Activated CD8-positive, alpha-beta T cell treated with anti-CD3 and anti-CD28 coated beads for 36 hours (primary cell): ENCODE results near the gene RPS19BP1. TPM values are rescaled to one million over a fixed set of nuclear protein-coding genes. Genes with fewer than 3 reads are reported as not detected.
A peak's percentile ranks its signal among the peaks of the same experiment; 100 is the strongest.

Source experiments
- ATAC-seq: fragments of 200-7000 bp; cut with Tn5 transposase; one replicate; pipeline ENCODE4 v1.10.0; 2021; ENCODE audit warnings: mild to moderate bottlenecking, moderate library complexity
- CTCF ChIA-PET: fragments of 350-600 bp; sonication (Branson Sonifier 250); formaldehyde crosslinking; loops from one replicate; lab custom pipeline; 2021; ENCODE audit warnings: antibody characterized with exemption; lab: Charles Lee
- POLR2A ChIA-PET: fragments of 350-600 bp; sonication (Branson Sonifier 250); formaldehyde crosslinking; loops from one replicate; lab custom pipeline; 2021; ENCODE audit warnings: antibody characterized with exemption; lab: Charles Lee
- DNase-seq: peaks from one replicate; pipeline ENCODE4 v3.0.0-alpha.2; 2020
- H3K27ac Mint-ChIP-seq: one replicate; pipeline ENCODE4 v1.8.0; 2021; ENCODE audit warnings: mild to moderate bottlenecking, mixed read lengths
- H3K27me3 Mint-ChIP-seq: one replicate; pipeline ENCODE4 v1.8.0; 2021; ENCODE audit warnings: mixed read lengths
- H3K36me3 Mint-ChIP-seq: one replicate; pipeline ENCODE4 v1.8.0; 2021; ENCODE audit warnings: low read depth, mixed read lengths
- H3K4me1 Mint-ChIP-seq: one replicate; pipeline ENCODE4 v1.8.0; 2021; ENCODE audit warnings: low read depth, mixed read lengths
- H3K4me3 Mint-ChIP-seq: one replicate; pipeline ENCODE4 v1.8.0; 2021; ENCODE audit warnings: mild to moderate bottlenecking, moderate library complexity, mixed read lengths
- H3K9me3 Mint-ChIP-seq: one replicate; pipeline ENCODE4 v1.8.0; 2021; ENCODE audit warnings: mixed read lengths
- CTCF ChIP-seq: fragments of 200-600 bp; IDR thresholded peaks from one replicate; pipeline ENCODE4 v1.8.0; 2022; ENCODE audit warnings: antibody characterized with exemption, mild to moderate bottlenecking
- intact Hi-C: fragments of 100-400 bp; cut with micrococcal nuclease; formaldehyde crosslinking; loops from one replicate; pipeline ENCODE4 v1.10.0; 2022
- total RNA-seq, 2 experiments: library from RNA; stranded (reverse); gene quantifications; one replicate each; pipeline ENCODE4 v1.2.3, GENCODE V29; 2021

RPS19BP1 gene
- total RNA-seq, 2 experiments from 2014 or later: 68.5 to 71.7 TPM

- peaks cover 51% of the 10 kb centered on the region for H3K4me1 Mint-ChIP-seq
- TF ChIP-seq CTCF: no peak
- intact Hi-C loops: no loop called here
- peak overlapping the region; percentile 98 for H3K27ac Mint-ChIP-seq
- H3K9me3 Mint-ChIP-seq: no peaks in the 10 kb centered on the region
- no peaks in the 10 kb centered on the region for H3K27me3 Mint-ChIP-seq
- H3K4me3 Mint-ChIP-seq: peak overlapping the region; percentile 89
- peaks cover 59% of the 10 kb centered on the region for H3K36me3 Mint-ChIP-seq
- DNase-seq: no peak
- POLR2A ChIA-PET: interaction anchor here (0.6 to 17.7 kb wide), 8 partner anchors 8 to 200 kb away, joined by 3 to 234 read pairs (median 8); partner anchors contain the start of genes ATF4, MIEF1, RPL3 and RPS19BP1
- ATAC-seq: no peak
- CTCF ChIA-PET: interaction anchor here (0.9 to 7.9 kb wide), 7 partner anchors 11 to 348 kb away, joined by 5 to 69 read pairs (median 23); partner anchors contain the start of gene MIEF1
Observed at GRCh38 chr22:39518144-39518786, 14.3 kb downstream of the RPS19BP1 start.

- no peak overlapping the region for H3K4me3 Mint-ChIP-seq
Observed at GRCh38 chr22:39517470-39517869, 15.1 kb downstream of the RPS19BP1 start.

GRCh38 chr22:39515266-39516050, 17.1 kb downstream of the RPS19BP1 start:
- intact Hi-C loops: no loop called here
- Mint-ChIP-seq H3K36me3 (peaks cover 39% of the 10 kb centered on the region), H3K4me3 (no peak overlapping the region), H3K27me3 (no peaks in the 10 kb centered on the region), H3K4me1 (peaks cover 35% of the 10 kb centered on the region), H3K27ac (peak overlapping the region; percentile 36), H3K9me3 (no peaks in the 10 kb centered on the region)
- DNase-seq: no peak
- TF ChIP-seq CTCF: no peak
- no peak for ATAC-seq
- ChIA-PET CTCF (interaction anchor here (0.8 to 7.9 kb wide), 17 partner anchors 8 to 510 kb away, joined by 3 to 69 read pairs (median 8); partner anchors contain the start of genes MIEF1 and RPS19BP1), POLR2A (interaction anchor here (0.6 to 17.7 kb wide), 8 partner anchors 8 to 197 kb away, joined by 3 to 234 read pairs (median 6); partner anchors contain the start of genes ATF4, MIEF1 and RPS19BP1)

More at GRCh38 chr22:39517470-39517869, 15.1 kb downstream of the RPS19BP1 start:
- no peak for TF ChIP-seq CTCF
- DNase-seq (no peak), ATAC-seq (no peak)
- Mint-ChIP-seq H3K4me1 (peaks cover 43% of the 10 kb centered on the region), H3K27ac (no peak overlapping the region), H3K27me3 (no peaks in the 10 kb centered on the region), H3K36me3 (peaks cover 54% of the 10 kb centered on the region), H3K9me3 (no peaks in the 10 kb centered on the region)
- ChIA-PET POLR2A (interaction anchor here (1.2 to 17.7 kb wide), 9 partner anchors 9 to 201 kb away, joined by 3 to 234 read pairs (median 5); partner anchors contain the start of genes ATF4, MIEF1, RPL3 and RPS19BP1), CTCF (interaction anchor here (0.9 to 7.9 kb wide), 10 partner anchors 10 to 347 kb away, joined by 3 to 69 read pairs (median 6); partner anchors contain the start of gene MIEF1)
- intact Hi-C loops: no loop called here

- Mint-ChIP-seq H3K4me1 (peaks cover 39% of the 10 kb centered on the region), H3K4me3 (no peak overlapping the region), H3K27ac (peak overlapping the region; percentile 19), H3K36me3 (peaks cover 43% of the 10 kb centered on the region), H3K27me3 (no peaks in the 10 kb centered on the region), H3K9me3 (no peaks in the 10 kb centered on the region)
- intact Hi-C loops: no loop called here
- POLR2A ChIA-PET: interaction anchor here (0.6 to 17.7 kb wide), 4 partner anchors 12 to 198 kb away, joined by 3 to 234 read pairs (median 3); partner anchors contain the start of genes ATF4, MIEF1 and RPS19BP1
- DNase-seq: peak; percentile 75
- no peak for ATAC-seq
- CTCF ChIA-PET: interaction anchor here (0.6 to 7.9 kb wide), 13 partner anchors 12 to 171 kb away, joined by 3 to 69 read pairs (median 4); partner anchors contain the start of genes MIEF1 and RPS19BP1
- TF ChIP-seq CTCF: peak; percentile 72
Observed at GRCh38 chr22:39514373-39514973, 18.1 kb downstream of the RPS19BP1 start.
